SKM-1 (cell line): ENCODE data around the gene CRAMP1.

Experiments
- DNase-seq: peaks from one replicate; lab custom pipeline; 2025; ENCODE audit not compliant: unreplicated experiment; lab: John Stamatoyannopoulos, UW

The CRAMP1 gene

DNA sequence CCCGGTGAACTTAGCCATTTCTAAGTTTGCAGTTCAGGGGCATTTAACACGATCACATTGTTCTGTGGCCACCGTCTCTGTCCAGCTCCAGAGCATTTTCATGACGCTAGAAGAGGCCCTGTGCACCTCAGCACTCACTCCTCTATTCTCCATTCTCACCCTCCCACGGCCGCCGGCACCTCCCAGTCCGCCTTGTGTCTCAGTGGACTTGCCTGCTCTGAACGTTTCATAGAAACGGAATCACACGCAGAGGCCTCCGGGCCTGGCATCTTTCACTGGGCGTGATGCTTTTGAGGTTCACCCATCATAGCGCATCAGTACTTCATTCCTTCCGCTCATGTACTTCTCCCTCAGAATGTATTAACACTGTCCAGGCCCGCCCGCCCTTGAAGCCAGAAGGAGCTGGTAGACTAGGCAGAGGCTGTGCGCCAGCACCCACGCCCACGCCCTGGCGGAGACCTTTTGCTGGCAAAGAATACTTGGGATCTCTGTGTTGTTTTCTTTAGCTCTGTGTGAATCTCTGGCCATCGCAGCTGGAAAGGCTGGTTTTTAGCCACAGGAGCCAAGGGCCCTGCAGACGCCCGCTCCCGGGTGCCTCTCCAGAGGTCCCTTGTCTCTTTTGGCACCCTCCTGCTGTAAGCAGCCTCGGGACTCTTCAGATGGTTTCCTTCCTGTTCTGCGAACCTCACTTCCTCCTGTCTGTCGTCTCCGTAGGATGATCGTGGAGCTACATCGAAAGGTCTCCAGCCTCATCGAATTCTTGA, 42.5 kb downstream of the CRAMP1 start:
- DNase-seq = no peak

DNA sequence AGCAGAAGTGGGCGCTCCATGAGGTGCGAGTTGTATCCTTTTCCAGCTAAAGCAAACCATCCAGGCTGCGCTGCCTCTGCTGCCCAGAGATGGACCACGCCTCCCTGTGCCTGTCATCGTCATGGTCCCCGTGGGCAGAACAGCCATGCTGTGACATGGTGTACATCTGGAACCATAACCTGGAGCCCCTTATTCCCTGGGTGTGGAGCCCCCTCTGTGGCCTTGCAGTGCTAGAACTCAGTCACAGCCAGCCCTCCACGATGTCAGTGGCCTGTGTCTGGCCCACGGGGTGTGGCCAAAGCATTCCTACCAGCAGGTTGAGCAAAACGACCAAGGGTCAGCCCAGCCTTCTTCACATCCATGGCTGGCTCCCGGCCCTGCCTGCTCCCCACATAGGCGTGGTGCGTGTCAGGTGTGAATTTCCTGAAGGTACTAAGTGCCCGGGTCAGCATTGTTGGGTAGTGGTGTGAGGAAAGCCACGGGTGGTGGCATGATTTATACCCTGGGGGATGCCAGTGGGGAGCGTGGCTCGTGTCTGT, 43.2 kb downstream of the CRAMP1 start:
- DNase-seq = no peak

DNA sequence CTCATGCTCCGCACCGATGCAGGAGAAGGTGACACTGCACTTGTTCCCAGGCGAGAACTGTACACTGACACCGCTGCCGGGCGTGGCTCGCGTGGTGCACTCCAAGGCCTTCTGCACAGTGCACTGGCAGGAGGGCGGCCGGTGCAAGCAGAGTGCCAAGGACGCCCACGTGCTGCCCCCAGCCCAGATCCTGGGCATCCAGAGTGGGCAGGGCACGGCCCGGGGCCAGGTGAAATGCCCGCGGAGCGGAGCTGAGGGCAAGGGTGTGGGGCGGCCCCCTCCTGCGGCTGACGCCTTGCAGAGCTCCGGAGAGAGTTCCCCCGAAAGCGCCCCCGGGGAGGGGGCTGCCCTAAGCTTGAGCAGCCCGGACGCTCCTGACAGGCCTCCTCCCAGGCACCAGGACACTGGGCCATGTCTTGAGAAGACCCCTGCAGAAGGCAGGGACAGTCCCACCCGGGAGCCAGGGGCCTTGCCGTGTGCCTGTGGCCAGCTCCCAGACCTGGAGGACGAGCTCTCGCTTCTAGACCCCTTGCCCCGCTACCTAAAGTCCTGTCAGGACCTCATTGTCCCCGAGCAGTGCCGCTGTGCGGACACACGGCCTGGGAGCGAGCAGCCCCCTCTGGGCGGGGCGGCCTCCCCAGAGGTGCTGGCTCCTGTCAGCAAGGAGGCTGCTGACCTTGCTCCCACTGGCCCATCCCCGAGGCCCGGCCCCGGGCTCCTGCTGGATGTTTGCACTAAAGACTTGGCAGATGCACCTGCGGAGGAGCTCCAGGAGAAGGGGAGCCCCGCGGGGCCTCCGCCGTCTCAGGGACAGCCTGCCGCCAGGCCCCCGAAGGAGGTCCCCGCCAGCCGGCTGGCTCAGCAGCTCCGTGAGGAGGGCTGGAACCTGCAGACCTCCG, 44.0 kb downstream of the CRAMP1 start:
- no peak for DNase-seq

DNA sequence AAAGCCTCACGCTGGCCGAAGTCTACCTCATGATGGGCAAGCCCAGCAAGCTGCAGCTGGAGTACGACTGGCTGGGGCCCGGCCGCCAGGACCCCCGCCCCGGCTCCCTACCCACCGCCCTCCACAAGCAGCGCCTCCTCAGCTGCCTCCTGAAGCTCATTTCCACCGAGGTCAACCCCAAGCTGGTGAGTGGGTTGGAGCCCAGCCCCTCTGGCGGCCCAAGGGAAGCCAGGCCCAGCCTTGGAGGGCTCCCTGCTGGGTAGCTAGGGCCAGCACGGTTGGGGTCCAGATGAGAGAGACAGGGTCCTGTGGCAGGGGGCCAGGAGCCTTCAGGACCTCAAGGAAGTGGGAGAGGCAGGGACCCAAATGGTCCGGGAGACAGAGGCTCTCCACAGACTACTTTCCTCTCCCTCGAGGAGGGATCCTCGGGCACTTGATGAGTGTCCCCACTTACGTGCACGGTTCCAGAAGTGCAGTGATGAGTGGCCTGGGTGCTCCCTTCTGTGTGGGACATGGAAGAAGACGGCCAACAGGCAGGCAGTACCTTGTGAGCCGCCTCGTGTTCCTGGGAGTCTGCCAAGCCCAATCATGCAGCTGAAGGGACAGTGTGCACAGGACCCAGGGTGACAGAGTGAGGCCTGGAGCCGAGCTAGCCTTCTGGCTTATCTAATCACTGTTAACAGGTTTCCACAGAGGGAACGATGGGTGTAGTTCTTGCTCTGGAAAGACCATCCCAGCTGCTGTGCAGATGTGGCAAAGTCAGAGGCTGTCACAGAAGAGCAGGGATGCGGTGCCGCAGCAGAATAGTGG, 44.9 kb downstream of the CRAMP1 start:
- no peak for DNase-seq

DNA sequence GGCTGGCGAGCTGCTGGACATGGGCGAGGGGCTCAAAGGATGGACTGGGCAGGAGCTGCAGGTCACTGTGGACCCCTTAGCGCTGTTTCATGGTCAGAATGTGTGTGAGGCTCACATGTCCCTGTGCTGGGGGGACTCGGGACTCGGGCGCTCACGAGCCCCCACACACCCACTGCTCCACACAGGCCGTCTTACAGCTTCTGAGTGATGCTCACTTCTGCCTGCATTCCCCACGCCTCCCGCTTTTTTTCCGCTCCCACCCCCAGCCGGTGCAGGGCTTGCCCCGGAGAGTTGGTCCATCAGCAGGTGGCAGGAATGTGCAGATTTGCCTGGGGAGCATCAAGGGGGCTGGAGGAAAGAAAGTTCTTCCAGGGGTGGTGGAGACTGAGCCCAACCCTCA, 45.7 kb downstream of the CRAMP1 start:
- no peak for DNase-seq

DNA sequence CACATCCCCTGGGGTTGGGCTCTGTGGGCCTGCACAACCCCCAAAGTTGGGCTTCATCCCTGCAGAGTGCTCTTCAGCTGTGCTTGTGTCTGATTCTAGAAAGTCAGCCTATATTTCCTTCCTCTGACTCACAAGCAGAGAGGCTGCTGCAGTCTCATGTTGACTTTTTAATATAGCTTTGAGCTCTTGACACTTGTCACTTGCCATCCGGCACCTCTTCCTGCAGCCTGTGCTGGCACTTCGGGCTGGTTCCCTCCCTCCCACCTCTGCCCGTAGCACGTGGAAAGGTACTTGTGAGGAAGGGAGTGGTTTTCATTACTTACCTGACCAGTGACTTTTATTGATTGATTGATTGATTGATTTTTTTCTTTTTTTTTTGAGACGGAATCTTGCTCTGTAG, 46.9 kb downstream of the CRAMP1 start:
- DNase-seq = no peak

DNA sequence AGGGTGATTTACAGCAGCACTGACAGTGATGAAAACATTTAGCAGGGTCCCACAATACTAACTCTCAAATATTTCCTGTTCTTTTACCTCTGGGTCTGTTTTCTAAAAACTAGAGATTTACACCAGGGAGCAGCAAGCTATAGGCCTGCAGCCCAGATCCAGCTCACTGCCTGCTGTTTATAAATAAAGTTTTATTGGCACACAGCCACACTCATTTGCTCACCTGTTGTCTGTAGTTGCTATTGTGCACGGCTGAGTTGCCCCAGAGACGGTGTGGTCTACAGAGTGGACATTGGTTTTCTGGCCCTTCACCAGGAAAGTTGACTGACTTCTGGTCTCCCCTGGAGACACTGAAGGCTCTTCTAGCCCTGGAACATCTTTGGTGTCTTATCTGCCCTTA, 49.7 kb downstream of the CRAMP1 start:
- DNase-seq = no peak

DNA sequence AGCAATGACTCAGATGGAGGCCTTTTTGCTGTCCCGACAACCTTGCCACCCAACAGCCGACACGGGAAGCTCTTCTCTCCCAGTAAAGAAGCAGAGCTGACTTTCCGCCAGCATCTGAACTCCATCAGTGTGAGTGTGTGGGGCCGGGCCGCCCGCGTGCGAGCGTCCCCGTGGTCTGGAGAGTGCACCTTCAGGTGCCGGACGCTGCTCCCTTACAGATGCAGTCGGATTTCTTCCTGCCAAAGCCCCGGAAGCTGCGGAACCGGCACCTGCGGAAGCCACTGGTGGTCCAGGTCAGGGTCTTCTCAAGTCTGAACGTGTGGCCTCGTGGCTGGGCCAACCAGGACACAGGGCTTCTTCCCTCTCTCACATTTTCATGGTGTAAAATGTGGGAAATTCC, 50.4 kb downstream of the CRAMP1 start:
- no peak for DNase-seq

DNA sequence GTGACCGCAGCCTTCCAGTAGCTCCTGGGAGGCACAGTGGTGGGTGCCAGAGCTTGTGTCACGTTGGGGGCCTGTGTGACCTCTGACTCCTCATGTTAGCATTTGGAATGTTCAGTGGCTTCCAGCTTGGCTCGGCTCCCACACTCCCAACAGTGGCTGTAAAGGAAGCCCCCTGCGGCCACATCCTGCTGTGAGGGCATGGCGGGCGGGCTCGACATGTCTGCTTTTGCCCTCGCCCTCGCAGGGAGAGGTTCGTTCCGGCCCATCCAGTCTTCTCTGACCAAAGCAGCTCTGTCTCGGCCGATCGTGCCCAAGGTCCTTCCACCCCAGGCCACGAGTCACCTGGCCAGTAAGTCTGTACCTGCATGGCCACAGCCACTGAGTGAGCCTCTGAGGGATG, 53.7 kb downstream of the CRAMP1 start:
- DNase-seq = no peak

DNA sequence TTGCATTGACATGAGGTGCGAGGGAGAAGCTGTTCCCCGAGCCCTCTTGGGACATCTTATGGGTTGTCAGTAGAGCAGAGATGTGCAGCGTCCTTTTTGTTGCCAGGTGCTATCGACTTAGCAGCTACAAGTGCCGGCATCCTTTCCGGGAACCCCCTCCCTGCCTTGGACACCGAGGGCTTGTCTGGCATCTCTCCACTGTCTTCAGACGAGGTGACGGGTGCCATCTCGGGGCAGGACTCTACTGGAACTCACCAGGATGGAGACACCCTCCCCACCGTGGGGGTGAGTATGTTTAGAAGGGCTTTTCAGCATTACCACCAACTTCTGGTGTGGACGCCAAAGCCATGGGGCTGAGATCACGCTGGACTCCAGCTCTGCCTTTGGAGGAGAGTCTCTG, 54.2 kb downstream of the CRAMP1 start:
- DNase-seq = no peak

DNA sequence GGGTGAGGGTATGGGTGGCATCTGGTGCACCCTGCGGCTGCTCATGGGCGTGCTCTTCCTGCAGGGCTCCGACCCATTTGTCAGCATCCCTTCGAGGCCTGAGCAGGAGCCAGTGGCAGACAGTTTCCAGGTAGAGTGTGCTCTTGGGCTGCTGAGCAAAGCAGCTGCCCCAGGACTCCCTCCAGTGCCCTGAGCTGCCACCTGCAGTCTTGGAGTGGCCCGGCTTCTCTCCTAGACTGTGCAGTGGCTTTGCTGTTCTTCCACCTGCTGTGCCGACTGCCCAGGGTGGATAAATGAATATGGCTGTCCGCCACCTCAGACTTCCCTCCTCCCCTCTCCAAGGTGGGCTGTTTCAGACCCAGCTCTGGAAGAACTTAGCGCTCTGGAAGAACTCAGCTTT, 55.1 kb downstream of the CRAMP1 start:
- DNase-seq = no peak

DNA sequence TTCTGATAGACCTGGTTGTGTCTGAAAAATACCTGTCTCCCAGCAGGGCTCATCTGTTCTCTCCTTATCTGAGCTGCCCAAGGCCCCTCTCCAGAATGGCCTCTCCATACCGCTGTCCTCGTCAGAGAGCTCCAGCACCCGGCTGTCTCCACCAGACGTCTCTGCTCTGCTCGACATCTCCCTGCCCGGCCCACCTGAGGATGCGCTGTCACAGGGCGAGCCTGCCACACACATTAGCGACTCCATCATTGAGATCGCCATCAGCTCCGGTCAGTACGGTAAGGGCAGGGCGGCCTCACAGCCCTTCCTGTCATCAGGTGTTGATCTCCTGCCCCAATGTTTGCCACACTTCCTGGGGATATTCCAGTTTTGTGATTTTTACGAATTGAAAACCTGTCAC, 55.8 kb downstream of the CRAMP1 start:
- DNase-seq = no peak

DNA sequence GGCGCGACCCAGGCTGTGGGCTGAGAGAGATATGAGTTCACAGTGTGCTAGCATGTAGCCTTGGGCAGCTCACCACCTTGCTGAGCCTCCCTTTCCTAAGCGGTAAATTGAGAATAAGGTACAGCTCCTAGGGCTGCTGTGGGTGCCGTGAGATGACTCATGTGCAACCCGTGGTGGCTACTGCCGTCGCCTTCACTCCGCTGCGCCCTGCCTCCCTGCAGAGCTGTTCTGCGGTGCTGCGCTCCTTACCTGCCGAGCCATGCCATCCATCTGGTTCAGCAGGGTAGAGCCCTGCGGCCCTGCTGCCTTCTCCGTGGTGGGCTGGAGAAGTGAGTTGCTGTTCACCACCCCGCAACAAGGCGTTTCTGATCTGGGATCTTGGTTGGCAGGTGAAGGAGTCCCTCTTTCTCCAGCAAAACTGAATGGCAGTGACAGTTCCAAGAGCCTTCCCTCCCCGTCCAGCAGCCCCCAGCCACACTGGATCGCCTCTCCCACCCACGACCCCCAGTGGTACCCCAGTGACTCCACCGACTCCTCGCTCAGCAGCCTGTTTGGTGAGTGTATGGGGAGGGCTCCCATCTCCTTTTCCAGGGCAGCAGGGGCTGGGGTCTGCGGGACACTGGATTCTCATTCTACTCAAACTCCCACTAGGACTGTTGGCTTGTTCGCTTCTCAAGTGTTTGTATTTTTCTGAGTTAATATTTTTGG, 56.6 kb downstream of the CRAMP1 start:
- no peak for DNase-seq

DNA sequence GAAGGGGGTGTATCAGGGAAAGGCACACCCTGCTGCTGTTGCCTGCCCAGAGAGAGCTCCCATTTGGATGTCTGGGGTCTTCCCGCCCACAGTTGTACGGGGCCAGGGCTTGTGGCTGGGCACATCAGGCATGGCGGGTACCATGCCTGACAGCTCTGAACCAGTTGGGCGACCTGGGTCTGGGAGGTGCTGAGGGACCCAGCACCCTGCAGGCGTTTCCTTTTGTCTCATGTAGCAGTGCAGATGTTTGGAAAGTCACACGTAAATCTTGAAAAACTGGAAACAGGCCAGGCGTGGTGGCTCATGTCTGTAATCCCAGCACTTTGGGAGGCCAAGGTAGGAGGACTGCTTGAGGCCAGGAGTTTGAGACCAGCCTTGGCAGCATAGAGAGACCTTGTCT, 57.5 kb downstream of the CRAMP1 start:
- DNase-seq = no peak

DNA sequence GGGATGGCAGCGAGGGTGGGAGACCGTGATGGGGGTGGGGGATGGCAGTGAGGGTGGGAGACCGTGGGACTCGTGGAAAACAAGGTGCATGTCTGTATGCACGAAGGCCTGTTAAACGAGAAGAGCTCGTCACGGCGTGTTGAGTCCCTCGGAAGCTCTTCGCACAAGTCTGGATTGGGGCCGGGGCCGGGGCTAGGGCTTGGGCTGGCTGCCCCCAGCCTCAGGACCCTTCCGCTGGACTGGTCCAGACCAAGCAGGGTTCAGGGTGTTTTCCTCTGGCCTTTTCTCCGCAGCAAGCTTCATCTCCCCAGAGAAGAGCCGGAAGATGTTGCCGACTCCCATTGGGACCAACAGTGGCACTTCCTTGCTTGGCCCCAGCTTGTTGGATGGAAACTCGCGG, 58.2 kb downstream of the CRAMP1 start:
- no peak for DNase-seq

DNA sequence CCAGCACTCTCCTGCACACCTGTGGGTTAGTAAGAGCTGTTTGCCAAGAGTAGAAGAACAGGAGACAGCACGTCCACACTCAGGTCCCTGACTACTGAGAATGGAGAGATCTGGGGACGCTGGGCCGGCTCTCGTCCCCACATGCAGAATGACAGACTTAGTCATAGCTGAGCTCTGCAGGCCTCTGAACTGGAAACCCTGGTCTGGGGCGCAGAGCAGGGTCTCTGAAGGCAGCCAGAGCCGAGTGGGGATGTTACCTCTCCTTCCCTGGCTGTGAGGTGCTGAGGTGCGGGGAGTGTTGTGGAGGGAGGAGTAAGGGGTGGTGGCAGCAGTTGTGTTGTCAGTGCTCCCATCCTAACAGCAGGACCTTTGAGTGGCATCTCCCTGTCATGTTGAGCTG, 58.7 kb downstream of the CRAMP1 start:
- DNase-seq = no peak

DNA sequence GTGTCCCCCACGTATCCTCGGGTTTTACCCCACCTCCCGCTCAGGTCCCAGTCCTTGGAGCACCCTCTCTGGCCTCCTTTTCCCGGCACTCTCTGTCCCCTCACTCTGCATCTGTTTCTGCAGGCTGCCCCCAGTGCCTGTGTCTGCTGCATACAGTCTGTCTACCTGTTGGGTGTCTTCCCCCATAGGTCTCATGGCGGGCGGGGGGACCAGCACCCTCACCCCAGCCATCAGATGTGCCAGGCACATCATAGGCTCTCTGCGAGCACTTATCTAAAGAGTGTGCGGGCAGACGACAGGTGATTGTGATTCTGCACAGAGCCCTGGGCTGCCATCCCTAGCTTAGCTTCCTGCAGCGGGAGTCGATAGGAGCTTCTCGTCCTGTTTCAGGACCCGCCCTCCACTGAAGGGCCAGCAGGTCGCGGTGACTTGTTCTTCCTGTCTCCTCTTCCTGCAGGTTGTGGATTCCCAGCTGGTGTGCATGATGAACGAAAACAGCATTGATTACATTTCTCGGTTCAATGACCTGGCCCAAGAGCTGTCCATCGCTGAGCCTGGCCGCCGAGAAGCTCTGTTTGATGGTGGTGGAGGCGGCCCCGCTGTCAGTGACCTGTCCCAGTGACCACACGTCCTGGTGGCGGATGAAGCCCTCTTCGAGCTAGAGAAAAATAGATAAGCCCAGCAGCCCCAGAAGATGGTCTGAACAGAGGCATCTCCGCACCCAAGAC, 61.4 kb downstream of the CRAMP1 start:
- no peak for DNase-seq

DNA sequence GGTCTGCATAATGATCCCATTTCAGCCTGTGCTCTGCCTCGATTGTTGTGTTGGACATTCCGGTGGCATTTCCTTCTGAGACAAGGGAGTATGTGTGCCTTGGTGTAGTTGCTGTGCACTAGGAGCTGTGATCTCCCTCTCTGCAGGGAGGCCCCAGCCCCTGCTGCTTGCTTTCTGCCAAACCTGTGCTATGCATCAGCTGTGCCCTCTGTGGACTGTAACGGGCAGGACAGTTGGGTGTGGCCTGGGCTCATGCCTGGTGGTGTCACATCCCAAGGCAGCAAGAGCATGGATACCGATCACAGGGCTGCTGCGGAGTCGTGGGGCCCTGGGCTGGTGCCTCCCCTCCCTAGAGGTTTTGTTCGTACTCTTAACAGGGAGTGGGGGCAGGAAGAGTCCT, 62.1 kb downstream of the CRAMP1 start:
- DNase-seq = no peak

DNA sequence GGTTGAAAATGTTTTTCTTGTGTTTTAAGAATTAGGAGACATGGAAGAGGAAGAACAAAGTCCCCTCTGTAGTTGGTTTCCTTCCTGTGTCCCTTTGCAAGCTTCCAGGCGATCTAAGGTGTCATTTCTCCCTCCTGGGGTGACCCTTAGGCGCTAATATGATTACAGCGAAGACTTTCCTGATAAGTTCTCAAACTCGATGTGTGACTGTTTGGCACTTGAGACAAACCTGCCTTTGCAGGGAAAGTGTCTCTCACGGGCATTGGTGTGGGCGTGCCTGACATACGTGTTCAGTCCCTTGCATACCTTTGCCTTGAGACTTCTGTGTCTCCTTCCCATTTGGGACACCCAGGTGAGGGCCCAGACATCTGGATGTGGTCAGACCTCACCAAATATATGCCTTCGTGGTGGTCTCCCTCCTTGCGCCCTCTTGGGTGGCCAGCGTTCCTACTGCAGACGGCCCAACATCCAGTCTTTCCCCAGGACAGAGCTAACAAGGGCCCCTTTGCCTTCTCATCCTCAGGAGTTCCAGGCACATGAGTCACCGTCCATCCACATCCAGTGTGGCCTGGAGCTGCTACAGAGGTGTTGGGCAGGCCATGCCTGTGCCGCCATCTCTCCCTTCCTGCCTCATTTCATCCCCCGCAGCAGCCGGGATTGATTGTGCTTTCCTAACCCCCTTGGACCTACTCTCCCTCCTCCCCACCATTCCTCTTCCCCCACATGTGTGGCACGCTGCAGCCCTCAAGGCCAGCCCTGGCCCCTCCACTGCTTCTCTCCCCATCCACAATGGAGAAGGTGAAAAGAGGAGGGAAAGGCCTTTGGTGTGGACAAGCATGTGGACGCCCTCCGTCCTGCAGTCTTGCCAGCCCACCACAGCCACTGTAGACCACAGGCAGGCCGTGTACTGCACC, 62.8 kb downstream of the CRAMP1 start:
- DNase-seq = no peak
